MG63 (cell line): ENCODE data around the gene RXFP4. TPM values are rescaled to one million over a fixed set of nuclear protein-coding genes. Genes with fewer than 3 reads are reported as not detected.
"Not testable (repeated sequence)": the region's sequence is repeated elsewhere in the genome, so short reads cannot be mapped to it uniquely, and the experiment has no call there.

Experiments
- DNase-seq: peaks from one replicate; pipeline ENCODE4 v3.0.0-alpha.2; 2020
- H3K27me3 ChIP-seq: fragments of 250-450 bp; sonication (Bioruptor Pico); 2 replicates; pipeline ENCODE4 v1.5.1; 2020; ENCODE audit warnings: mild to moderate bottlenecking, moderate library complexity
- H3K36me3 ChIP-seq: fragments of 250-450 bp; sonication (Bioruptor Pico); 2 replicates; pipeline ENCODE4 v1.5.1; 2020; ENCODE audit warnings: mild to moderate bottlenecking, moderate library complexity
- H3K4me3 ChIP-seq: fragments of 250-450 bp; sonication (Bioruptor Pico); 2 replicates; pipeline ENCODE4 v1.5.1; 2020; ENCODE audit warnings: mild to moderate bottlenecking, moderate library complexity
- H3K9me3 ChIP-seq: fragments of 250-450 bp; sonication (Bioruptor Pico); 2 replicates; pipeline ENCODE4 v1.5.1; 2020; ENCODE audit warnings: mild to moderate bottlenecking, moderate library complexity
- total RNA-seq: library from RNA; depleted of rRNA; stranded (reverse); fragments of >200 nt; shearing (Covaris generic); gene quantifications from 2 replicates; pipeline ENCODE4 v1.2.3, GENCODE V29; 2014; ENCODE audit warnings: low replicate concordance; rRNA removed

The RXFP4 gene
- total RNA-seq, 1 experiment from 2014 or later = not detected

- Histone ChIP-seq H3K9me3 (no peaks in the 10 kb centered on the region), H3K4me3 (peak overlapping the region; percentile 94), H3K36me3 (peaks cover 60% of the 10 kb centered on the region), H3K27me3 (no peaks in the 10 kb centered on the region)
- DNase-seq = peak; percentile 72
Measured at GRCh38 chr1:155981266-155982088, 40.0 kb downstream of the RXFP4 start.

DNA sequence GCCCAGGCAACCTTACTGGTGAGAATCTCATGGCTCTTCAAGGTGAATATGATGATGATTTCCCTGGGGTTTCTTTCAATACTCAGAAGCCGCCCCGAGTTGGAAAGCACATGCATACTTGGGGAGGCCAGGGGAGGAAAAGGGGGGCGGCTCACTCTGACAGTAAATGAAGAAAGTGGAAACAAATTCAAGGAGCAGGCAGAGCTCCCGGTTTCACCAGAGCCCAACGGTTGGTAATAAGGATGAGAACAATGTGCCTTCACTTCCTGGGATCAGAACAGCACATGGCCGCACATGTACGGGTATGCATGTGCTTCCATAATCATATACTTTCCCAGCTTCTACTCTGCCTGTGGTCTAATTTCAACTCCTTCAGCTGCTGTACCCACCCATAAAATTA, 40.7 kb downstream of the RXFP4 start:
- DNase-seq = no peak
- H3K9me3 ChIP-seq = no peaks in the 10 kb centered on the region

GRCh38 chr1:155983191-155984024, 42.0 kb downstream of the RXFP4 start:
- peaks cover 43% of the 10 kb centered on the region for H3K36me3 ChIP-seq
- peak overlapping the region; percentile 94 for H3K4me3 ChIP-seq
- H3K9me3 ChIP-seq = no peaks in the 10 kb centered on the region
- peak; percentile 99 for DNase-seq
- H3K27me3 ChIP-seq = no peaks in the 10 kb centered on the region

More for the DNA sequence above, 40.7 kb downstream of the RXFP4 start:
- Histone ChIP-seq H3K27me3 (no peaks in the 10 kb centered on the region), H3K4me3 (peak overlapping the region; percentile 94), H3K36me3 (peaks cover 54% of the 10 kb centered on the region)

- Histone ChIP-seq H3K27me3 (no peaks in the 10 kb centered on the region), H3K36me3 (peaks cover 37% of the 10 kb centered on the region)
- no peak for DNase-seq
Measured at GRCh38 chr1:155984341-155984740, 42.9 kb downstream of the RXFP4 start.

GRCh38 chr1:155984903-155985645, 43.6 kb downstream of the RXFP4 start:
- DNase-seq, H3K9me3 ChIP-seq, H3K27me3 ChIP-seq, H3K4me3 ChIP-seq: not testable (repeated sequence)
- H3K36me3 ChIP-seq = peaks cover 29% of the 10 kb centered on the region

More at GRCh38 chr1:155984341-155984740, 42.9 kb downstream of the RXFP4 start:
- H3K4me3 ChIP-seq = no peak overlapping the region; the same call in 1 of the 2 replicates
- H3K9me3 ChIP-seq = no peaks in the 10 kb centered on the region

GRCh38 chr1:155989242-155990004, 48.0 kb downstream of the RXFP4 start:
- Histone ChIP-seq H3K4me3 (0 out of 2 replicates have a peak overlapping the region, but pooled peaks have one; percentile 7), H3K36me3 (no peaks in the 10 kb centered on the region)
- DNase-seq = peak; percentile 73

GRCh38 chr1:155990005-155990739, 48.7 kb downstream of the RXFP4 start:
- no peaks in the 10 kb centered on the region for H3K9me3 ChIP-seq
- DNase-seq = no peak
- H3K4me3 ChIP-seq = no peak overlapping the region
- no peaks in the 10 kb centered on the region for H3K36me3 ChIP-seq
- H3K27me3 ChIP-seq = no peaks in the 10 kb centered on the region

More at GRCh38 chr1:155989242-155990004, 48.0 kb downstream of the RXFP4 start:
- H3K27me3 ChIP-seq = no peaks in the 10 kb centered on the region
- no peaks in the 10 kb centered on the region for H3K9me3 ChIP-seq

Other genes with a start within 250 kb of the RXFP4 start
- gene GON4L, start 84.4 kb upstream of the RXFP4 start, total RNA-seq = 11.6 and 15.6 TPM in 2 replicates
- gene SYT11, start 82.1 kb upstream of the RXFP4 start, total RNA-seq = 47.9 and 48.6 TPM in 2 replicates
- gene RIT1, start 30.3 kb upstream of the RXFP4 start, total RNA-seq = 43.4 and 54.6 TPM in 2 replicates
- 26.0 and 32.1 TPM in 2 replicates for gene KHDC4, start 7.2 kb upstream of the RXFP4 start, total RNA-seq
- gene ARHGEF2, start 36.9 kb downstream of the RXFP4 start, total RNA-seq = 38.7 and 70.6 TPM in 2 replicates
- gene SSR2, start 79.3 kb downstream of the RXFP4 start, total RNA-seq = 243 and 387 TPM in 2 replicates
- 29.3 and 40.3 TPM in 2 replicates for gene UBQLN4, start 112.2 kb downstream of the RXFP4 start, total RNA-seq
- gene LAMTOR2, start 113.1 kb downstream of the RXFP4 start, total RNA-seq = 5.8 and 16.9 TPM in 2 replicates
- gene RAB25, start 119.5 kb downstream of the RXFP4 start, total RNA-seq = not detected in 2 replicates
- 2.3 and 2.7 TPM in 2 replicates for gene MEX3A, start 140.8 kb downstream of the RXFP4 start, total RNA-seq
- 1,337 and 1,568 TPM in 2 replicates for gene LMNA, start 173.1 kb downstream of the RXFP4 start, total RNA-seq
- gene SEMA4A, start 211.9 kb downstream of the RXFP4 start, total RNA-seq = 0.49 TPM in 1 of 2 replicates, not detected in the other